Stimulated activated naive CD4-positive, alpha-beta T cell treated with Interleukin-2 at 50 U/mL for 16 hours (primary cell): ENCODE data around the gene SAPCD1.
A peak's percentile ranks its signal among the peaks of the same experiment; 100 is the strongest.

Source experiments
- DNase-seq: peaks from one replicate; lab custom pipeline; 2025; lab: John Stamatoyannopoulos, UW

Gene SAPCD1

DNA sequence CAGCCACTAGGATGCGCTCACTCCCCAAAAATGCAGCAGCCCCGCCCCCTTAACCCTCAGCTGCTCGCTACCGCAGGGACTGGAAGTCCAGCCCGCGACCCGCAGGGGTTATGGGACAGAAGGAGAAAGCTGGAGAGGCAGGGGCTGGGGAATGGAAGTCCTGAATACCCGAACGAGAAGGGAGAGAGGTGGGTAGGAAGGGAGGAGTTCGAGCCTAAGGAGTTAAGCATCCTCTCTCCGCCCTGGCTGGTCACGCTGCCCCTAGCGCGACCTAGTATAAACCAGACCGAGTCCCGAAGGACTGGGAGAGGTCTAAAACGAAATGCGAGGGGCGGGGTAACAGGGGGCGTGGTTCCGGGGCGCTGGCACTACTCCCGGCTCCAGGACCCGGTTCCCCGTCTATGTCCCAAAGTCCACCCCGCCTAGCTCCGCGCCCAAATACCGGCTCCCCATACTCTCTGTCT lies 32.9 kb upstream of the SAPCD1 start:
- peak; percentile 75 for DNase-seq

DNA sequence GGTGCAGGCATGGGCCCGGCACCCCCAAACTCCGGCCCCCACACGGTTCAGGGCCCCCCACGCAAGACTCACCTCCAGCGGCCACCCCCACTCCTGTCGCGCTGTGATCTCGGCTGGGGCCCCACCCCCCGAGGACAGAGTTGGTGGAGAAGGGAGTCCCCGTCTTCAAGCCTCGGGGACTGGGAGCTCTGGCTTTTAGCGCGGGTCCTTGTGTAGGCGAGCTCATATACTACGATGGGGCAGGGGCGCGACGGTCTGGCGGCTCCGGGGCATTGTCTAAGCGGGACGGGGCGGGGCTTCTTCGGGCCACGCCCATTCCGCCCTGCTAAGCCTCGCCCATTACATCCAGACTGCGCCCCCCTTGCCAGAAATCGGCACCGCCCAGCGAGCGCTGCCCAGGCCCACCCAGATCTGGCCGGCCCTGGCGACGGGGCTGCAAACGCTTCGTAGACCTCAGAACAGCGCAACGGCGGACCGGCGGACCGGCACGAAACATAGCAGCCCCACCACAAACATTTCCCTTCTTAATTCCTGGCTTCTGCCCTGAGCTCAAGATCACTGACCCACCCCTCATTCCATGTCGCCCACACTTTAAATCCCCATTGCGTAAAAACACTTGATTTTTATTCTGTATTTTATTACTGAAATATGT lies 32.4 kb upstream of the SAPCD1 start:
- peak; percentile 58 for DNase-seq

DNA sequence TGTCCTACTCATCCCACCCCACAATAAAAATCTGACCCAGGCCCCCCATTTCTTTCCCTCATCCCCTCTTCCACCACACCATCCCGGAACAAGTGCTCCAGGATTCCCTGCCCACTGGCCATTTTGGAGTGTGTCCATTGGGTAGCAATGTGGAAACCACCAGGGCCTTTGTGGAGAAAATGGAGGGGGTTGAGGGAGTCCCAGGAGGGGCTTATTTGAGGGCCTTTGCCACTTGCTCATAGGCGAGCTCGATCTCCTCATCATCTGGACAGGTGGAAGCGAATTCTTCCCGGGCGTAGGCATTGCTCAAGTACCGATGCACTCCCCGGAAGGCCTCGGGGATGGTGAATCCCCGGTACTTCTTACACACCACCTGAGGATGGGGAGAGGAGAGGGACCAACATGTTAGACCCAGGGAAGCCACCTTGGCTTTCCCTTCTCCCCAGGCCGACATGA lies 31.8 kb upstream of the SAPCD1 start:
- DNase-seq, result no peak

DNA sequence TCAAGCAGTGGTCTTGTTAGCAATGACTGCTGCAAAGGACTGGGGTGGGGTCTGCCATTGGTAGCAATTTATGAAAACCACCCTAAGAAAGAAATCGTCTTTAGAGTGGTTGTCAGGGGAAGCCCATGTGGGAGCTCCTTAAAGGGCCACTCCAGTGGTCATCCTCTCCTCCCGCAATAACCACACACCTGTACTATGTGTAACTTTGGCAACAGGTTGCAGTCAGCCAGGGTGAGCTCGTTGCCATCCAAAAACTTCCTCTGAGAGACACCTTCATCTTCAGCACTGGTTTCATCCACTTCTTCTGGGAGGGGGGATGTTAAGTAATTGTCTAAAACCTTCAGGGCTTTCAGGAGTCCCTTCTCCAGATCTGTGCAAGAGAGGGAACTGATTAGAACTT lies 30.4 kb upstream of the SAPCD1 start:
- no peak for DNase-seq

DNA sequence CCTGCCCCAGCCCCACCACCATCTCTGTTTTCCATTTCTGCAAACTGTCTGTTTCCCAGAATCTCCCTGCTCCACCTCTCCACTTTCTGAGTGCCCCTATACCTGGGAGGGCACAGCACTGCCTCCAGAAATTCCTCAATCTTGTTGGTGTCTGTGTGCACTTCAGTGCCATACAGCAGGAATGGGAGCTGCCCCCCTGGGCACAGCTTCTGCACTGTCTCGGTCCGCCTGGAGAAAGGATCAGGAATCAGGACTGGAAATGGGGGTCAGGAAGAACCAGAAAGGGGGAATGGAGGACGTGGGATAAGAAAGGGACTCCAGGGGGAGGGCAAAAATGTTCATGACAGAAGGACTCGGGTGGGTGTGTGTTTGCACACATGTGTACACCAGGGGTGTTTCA lies 28.7 kb upstream of the SAPCD1 start:
- no peak for DNase-seq

DNA sequence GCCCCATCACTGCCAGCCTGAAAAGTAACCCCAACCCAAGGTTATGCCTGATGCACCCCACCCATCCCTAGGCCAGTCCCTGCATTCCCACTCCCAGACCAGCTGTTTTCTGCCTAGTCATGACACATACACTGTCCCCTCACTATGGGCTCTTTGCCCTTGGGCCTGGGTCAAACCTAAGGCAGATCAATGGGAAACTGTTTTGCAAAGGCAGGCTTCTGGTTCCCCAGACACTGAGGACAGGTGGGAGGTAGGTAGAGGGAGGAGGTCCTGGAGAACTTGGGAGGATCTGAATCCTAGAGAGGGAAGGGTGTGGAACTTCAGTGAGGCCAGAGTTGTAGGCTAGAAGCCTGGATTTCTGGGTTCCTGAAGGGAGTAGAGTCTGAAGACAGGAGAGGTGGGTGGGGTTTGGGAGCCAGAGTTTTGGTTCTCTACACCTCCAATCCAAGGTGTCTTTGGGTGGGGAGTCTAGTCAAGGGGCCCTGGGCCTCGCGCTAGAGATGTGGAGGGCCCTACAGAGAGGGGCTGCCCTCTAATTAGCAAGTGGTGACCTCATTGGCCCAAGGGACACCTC lies 28.1 kb upstream of the SAPCD1 start:
- DNase-seq, result no peak

DNA sequence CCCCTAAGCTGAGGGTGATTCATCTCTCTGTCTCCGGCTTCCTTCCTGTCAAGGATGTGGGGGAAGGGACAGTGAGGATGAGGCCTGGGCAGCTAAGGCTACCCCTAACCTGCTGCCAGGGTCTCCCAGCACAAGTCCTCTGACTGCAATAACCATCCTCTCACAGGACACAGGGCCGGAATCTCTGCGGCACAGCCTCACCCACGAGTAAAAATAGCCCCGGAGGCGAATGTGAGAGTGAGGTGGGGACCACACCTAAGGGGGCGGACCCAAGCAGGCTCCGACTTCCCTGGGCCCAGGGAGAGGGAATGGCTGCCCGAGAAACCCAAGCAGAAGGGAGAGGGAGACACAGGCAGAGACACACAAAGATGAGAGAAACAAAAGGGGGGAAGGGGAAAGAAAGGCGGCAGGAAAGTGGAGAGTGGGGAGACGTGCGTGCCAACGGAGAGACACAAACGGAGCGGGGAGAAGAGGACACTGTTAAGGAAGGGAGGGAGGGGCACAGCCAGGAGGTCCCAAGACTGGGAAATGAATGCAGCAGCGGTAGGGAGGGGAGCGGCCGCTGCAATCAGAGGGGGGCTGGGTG lies 27.5 kb upstream of the SAPCD1 start:
- DNase-seq, result peak; percentile 37

DNA sequence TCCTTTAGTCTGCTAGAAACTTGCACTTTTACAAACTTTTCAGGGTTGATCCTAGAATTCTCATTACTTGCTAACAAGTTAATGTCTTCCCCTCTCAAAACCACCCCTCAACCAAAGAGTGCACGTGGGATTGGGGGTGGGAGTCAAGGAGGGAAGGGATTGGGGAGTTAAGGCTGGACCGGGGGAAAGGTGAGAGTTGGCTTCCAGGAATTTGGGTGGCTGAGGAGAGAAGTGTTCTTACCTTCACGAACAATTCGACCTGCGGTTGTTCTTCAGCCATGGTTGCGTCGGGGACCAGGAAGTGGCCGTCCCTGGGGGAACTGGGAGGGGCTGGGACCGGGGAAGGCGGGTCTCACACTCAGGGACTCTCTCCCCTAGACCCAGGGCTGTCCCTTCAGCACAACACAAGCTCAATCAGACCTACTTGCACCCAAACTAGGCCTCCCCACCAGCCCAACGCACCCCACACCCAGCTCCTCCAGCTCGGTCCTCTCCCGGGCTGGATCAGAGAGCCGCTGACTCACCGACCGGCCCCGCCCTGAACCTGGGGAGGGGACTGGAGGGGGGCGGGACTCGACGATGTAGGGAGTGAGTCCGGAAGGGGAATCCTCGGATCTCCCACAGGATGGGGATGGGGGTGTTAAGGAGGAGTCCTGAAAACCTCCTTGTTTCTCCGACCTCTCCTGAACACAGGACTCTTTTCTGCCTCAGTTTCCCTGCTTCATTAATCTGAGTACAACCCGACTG lies 26.3 kb upstream of the SAPCD1 start, which contains the start of gene CLIC1:
TSS of gene CLIC1 (minus strand) at position 510 of the 747 bp plus-strand sequence. CDS start at position 280, 230 bp downstream.
- peak; percentile 76 for DNase-seq

DNA sequence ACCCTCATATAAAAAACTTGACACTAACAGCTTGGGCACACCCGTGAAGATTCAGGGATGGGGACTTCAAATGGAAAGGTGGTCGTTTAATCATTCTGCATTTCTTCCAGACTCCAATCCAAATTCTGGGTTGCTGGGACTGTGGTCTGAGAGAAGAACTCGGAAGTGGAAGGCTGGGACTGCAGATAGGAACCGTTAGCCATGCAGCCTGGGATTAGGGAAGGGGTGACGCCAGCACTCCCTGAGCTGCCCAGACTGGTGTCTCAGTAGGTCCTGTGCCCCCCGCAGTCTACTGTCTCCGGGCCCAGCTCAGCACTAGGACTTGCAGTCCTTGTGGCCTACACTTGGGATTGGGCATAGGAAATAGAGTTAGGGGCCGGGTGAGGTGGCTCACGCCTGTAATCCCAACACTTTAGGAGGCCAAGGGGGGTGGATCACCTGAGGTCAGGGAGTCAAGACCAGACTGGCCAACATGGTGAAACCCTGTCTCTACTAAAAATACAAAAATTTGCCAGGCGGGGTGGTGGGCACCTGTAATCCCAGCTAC lies 25.6 kb upstream of the SAPCD1 start:
- no peak for DNase-seq

DNA sequence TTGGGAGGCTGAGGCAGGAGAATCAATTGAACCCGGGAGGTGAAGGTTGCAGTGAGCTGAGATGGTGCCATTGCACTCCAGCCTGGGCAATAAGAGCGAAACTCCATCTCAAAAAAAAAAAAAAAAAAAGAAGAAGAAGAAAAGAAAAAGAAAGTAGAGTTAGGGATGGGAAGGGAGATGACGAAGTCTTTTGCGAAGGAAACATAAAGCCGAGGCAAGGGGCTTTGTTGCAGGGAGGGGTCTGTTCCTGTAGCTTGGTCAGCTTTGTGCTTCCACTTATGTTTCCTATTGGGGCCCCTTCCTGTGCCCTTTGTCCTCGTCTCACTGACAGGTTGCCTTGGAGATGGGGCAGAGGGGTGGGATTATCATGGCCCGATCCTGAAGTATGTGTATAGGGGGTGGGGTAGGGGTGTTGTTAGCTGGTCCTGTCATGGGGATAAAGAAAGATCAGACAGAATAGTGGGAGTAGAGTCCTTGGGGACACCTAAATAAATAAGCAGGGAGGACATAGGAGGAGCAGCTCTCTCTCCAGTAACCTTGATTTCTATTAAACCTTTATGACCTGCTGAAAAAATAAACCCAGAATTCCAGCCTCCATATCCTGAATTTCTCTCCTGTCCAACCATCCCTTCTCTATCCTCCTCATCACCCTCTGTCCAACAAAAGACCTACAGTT lies 25.0 kb upstream of the SAPCD1 start:
- no peak for DNase-seq

DNA sequence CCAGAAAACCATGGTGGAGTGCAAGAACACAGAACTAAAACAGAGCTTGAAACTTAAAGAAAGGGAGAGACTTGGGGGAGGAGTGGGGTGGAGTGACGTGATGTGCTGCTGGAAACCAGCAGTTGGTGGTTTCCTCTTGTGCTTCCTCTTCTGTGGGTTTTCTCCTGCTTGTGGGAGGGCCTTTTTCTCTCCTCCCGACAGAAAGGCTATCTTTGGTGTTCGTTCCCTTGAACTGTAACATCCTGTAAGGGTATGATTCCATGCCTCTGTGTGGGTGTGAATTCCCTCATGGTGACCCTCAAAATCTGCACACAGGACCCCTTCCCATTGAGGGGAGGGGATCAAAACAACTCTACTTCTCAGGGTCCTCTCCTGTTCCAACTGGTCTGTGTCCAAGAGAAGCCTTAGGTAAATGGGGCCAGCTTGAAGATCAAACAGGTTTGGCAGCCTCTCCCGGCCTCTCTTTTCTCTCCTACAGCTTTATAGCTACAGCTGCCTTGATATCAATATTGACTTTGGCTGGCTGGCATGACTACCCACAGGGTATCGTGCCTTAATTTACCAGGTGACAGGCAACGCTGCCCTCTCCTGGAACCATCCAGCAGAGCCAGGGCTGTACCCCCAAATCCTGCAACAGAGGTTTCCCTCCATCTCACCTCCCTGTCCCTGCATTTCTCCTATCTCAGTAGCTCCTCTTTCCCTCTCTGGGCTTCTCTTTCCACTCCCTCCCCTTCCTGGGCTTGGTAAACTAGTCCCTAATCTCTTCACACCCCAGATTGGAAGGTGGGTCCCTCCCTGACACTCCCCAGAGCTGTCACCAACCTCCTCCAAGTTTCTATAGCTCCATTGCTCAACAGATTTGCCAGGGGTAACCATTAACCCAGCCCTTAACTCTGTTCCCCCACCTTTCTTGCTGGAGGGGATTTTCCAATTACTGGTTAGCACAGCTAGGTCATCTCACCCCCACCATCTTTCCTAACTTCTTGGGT lies 24.2 kb upstream of the SAPCD1 start:
- peak; percentile 46 for DNase-seq

DNA sequence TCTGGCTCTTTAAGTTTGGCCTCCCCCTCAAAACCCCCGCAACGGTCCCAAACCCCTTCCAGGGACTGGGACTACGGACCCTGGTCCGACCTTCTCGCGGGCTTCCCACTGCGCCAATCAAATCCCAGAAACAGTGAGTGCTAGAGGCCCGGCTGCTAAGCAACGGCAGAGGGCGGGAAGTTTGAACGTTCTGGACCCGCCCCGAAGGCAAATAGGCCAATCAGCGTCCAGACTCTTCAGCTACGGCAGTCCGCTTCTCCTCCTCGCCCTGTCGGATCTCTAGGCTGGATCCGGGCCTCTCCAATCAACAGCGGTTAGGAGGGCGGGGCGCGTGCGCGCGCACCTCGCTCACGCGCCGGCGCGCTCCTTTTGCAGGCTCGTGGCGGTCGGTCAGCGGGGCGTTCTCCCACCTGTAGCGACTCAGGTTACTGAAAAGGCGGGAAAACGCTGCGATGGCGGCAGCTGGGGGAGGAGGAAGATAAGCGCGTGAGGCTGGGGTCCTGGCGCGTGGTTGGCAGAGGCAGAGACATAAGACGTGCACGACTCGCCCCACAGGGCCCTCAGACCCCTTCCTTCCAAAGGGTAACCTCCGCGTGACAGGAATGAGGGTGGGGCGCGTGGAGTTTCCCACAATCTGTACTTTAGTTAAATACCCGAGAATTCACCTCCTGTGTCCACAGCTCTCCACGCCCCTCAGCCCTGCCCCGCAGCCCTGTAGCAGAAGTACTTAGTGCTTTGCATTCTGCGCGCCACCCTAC lies 22.6 kb upstream of the SAPCD1 start, which contains the start of gene MSH5:
TSS of gene MSH5 (plus strand) at position 367 of the 758 bp plus-strand sequence. CDS start 462 bp downstream, outside the sequence.
- peak; percentile 95 for DNase-seq

DNA sequence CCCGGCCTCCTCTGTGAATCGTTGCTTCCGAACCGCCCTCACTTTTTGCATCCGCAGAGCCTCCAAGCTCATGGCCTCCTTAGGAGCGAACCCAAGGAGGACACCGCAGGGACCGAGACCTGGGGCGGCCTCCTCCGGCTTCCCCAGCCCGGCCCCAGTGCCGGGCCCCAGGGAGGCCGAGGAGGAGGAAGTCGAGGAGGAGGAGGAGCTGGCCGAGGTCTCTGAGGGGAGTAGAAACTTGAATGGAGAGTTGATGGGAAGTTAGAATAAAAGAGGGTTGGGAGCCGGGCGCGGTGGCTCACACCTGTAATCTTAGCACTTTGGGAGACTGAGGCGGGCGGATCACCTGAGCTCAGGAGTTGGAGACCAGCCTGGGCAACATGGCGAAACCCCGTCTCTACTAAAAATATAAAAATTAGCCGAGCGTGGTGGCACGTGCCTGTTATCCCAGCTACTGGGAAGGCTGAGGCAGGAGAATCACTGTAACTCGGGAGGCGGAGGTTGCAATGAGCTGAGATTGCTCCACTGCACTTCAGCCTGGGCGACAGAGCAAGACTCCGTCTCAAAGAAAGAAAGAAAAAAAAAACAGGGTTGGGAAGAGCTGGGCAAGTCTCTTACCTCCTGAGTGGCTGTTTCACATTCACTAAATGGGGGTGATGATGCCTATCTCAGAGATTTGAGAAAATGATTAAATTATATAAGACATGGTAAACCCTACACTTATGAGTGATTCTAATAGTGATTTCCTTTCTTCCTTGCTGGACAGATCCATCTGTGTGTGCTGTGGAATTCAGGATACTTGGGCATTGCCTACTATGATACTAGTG lies 21.8 kb upstream of the SAPCD1 start:
- no peak for DNase-seq

DNA sequence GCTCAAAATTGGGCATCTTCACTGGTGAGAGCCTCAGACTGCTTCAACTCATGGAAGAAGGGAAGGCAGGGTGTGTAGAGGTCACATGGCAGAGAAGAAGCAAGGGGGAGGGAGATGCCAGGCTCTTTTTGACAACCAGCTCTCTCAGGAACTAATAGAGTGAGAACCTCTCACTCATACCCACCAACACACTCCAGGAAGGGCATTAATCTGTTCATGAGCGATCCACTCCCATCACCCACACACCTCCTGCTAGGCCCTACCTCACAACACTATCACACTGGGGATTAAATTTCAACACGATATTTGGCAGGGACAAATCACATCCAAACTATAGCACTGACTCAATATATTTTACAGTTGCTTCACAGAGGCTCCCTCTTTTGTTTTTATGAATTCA lies 20.6 kb upstream of the SAPCD1 start:
- DNase-seq, result no peak

DNA sequence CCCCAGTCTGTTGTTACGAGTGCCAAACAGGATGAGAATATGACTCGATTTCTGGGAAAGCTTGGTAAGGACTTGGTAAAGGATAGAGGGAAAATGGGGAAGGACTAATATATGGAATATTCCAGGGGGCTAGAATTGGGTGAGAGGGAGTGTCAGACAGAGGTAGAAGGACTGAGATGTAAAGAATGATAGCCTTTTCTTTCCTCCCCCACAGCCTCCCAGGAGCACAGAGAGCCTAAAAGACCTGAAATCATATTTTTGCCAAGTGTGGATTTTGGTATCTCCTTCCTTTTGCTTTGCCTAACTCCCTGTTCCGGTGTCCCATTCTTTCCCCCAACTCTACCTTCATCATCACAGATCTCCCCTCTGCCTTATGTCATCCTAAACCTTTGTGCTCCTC lies 19.6 kb upstream of the SAPCD1 start:
- DNase-seq, result no peak

DNA sequence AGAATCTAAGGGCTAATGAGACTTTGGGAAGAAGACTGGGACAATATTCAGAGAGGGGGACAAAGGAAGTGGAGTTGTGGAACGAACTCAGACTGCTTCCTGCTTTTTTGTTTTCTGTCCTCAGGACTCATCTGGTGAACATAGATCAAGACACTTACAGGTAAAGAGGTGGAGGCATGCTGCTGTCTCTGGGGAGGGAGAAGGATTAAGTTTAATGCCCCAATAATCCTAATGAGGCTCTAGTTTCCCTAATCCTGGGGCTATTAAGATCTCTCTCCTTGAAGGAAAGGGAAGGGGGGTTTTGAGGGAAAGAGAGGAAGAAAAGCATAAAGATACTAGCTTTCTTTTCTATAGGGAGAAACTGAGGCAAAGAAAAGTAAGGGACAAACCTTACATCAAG lies 18.0 kb upstream of the SAPCD1 start:
- no peak for DNase-seq

DNA sequence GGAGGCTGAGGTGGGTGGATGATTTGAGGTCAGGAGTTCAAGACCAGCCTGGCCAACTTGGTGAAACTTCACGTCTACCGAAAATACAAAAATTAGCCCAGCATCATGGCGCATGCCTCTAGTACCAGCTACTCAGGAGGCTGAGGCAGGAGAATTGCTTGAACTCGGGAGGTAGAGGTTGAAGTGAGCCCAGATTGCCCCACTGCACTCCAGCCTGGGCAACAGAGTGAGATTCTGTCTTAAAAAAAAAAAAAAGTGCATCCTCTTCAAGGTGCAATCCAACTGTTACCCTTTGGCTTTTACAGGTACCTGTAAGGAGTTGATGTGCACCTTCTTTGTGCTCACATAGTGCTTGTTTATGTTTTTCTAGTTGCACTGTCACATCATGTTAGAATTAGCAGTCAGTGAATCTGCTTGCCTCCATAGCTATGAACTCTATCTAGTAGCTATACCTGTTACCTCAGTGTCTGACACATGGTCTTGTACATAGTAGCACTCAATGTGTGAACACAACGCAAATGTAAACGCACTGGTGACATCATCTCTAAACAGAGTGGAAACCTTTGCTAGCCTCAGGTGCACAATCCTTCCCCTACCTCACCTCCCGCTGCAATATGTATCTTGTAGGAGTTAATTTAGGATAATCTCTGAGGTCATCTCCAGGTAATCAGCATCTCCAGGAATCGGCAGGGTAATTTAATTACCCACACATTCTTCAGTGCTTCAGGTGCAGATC lies 13.0 kb upstream of the SAPCD1 start:
- no peak for DNase-seq

DNA sequence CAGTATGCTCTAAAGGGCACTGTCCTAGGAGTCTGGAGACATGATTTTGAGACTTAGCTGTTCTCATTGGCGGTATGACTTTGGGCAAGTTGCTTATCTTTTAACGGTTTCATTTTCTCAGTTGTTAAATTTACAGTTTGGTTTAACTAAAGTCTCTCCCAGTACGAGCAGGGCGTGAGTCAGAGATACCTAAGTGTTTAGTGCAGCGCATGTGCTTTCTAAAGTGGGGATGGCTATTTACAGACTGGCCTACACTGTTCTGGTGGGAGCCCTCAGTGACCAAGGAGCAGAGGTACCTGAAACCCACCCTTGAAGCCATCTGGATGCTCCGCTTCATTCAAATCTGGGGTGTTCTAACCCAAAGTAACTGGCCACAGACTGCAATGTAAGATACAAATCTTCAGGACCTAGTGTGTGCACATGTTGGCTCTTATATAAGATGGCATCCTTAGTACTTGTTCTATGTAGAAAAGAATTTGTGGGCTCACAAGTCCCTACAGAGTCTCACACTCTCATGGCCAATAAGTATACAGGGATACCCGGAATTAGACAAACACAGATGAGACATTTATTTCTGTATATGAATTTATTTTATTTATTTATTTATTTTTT lies 11.9 kb upstream of the SAPCD1 start:
- DNase-seq, result no peak
